Aorta (tissue), 5 donors: ENCODE measurements around the gene RPTOR. TPM values are rescaled to one million over a fixed set of nuclear protein-coding genes. Genes with fewer than 3 reads are reported as not detected.

Experiments used
- ATAC-seq: fragments of 200-7000 bp; cut with Tn5 transposase; one replicate; pipeline ENCODE4 v1.9.1; 2022; ENCODE audit warnings: moderate library complexity; ENCODE audit not compliant: low FRiP score
- DNase-seq, 2 donors: peaks; one replicate each; pipeline ENCODE4 v3.0.0-alpha.2; 2020
- H3K27ac ChIP-seq, 2 donors: one replicate each; pipeline ENCODE4 v1.5.1; 2013; ENCODE audit warnings: low read length in 2 of 2, mild to moderate bottlenecking in 2 of 2, moderate library complexity in 2 of 2, control low read depth in 1 of 2, inconsistent platforms in 1 of 2, low read depth in 1 of 2
- H3K27me3 ChIP-seq, 2 donors: one replicate each; pipeline ENCODE4 v1.6.1; 2013; ENCODE audit warnings: control low read depth in 1 of 2, low read length in 1 of 2, mild to moderate bottlenecking in 1 of 2, moderate library complexity in 1 of 2; ENCODE audit not compliant: insufficient read depth in 2 of 2, control insufficient read depth in 1 of 2
- H3K36me3 ChIP-seq, 2 donors: one replicate each; pipeline ENCODE4 v1.6.1; 2013; ENCODE audit warnings: control low read depth in 1 of 2, low read length in 1 of 2, mild to moderate bottlenecking in 1 of 2; ENCODE audit not compliant: insufficient read depth in 2 of 2, control insufficient read depth in 1 of 2
- H3K4me1 ChIP-seq, 2 donors: one replicate each; pipeline ENCODE4 v1.6.1; 2013; ENCODE audit warnings: low read length in 2 of 2, control low read depth in 1 of 2, mild to moderate bottlenecking in 1 of 2, moderate library complexity in 1 of 2; ENCODE audit not compliant: insufficient read depth in 2 of 2, control insufficient read depth in 1 of 2
- H3K4me3 ChIP-seq, 2 donors: one replicate each; pipeline ENCODE4 v1.5.1; 2013; ENCODE audit warnings: low read length in 2 of 2, control low read depth in 1 of 2, mild to moderate bottlenecking in 1 of 2
- H3K9me3 ChIP-seq: one replicate; pipeline ENCODE4 v1.6.1; 2013; ENCODE audit warnings: mild to moderate bottlenecking, low read length; ENCODE audit not compliant: control insufficient read depth
- WGBS, 2 donors: extraction: QIAGEN DNeasy Blood & Tissue Kit; methylation state at CpG; one replicate each; pipeline ENCODE4 v1.1.7; 2013; 5-methylcytosine and 5-hydroxymethylcytosine counted together
- intact Hi-C, 2 donors: fragments of 100-400 bp; cut with DNase I; formaldehyde crosslinking; loops; one replicate each; pipeline versions ENCODE4 v1.14.2 to v1.15.0; 2022
- long read RNA-seq, 2 donors: library from polyadenylated mRNA; unstranded; transcript quantifications; one replicate each; pipeline ENCODE4 v2.0.0, GENCODE V29; 2020 to 2021
- polyA plus RNA-seq, 2 donors: library from polyadenylated mRNA; stranded (reverse); fragments of 200-250 nt; gene quantifications; one replicate each; pipeline ENCODE4 v1.2.3, GENCODE V29; 2013
- total RNA-seq, 2 donors: library from RNA; stranded (reverse); fragmentation: NEBNext Ultra II Directional; extraction: Animal tissue kit (Norgen Biotek cat#: 25700); gene quantifications; one replicate each; pipeline ENCODE4 v1.2.1, GENCODE V29; 2021
- donor health status: healthy with polysubstance abuse.
- donor health status: Bipolar disorder and iron deficiency.
- donor health status: DM: no; HTN: no; CAD: no.
- donor health status: DM: no; HTN: no; CAD: no.
- donor health status: DM: yes; HTN: yes; CAD: no.

RPTOR gene
- total RNA-seq (10 to 100 TPM; 27.0 to 31.4 TPM), polyA plus RNA-seq (10 to 100 TPM in 1 of 2 donors, 1 to 10 TPM in 1; 2.1 to 10.3 TPM)
- long read RNA-seq, donor 1, partial matches to known transcripts = 4 of 25 reads
- long read RNA-seq, donor 1, other reads (novel, unspliced or antisense) = 20 of 25 reads
- long read RNA-seq, donor 2, partial matches to known transcripts = 8 of 21 reads
- long read RNA-seq, donor 2, other reads (novel, unspliced or antisense) = 12 of 21 reads

GRCh38 chr17:80544655-80545498 is at the start of gene RPTOR:
Gene RPTOR, plus strand, starts transcription at chr17:80544838. Its CDS starts 792 bp downstream, at chr17:80545630.
- peak; percentile 93 to 96 for DNase-seq
- Histone ChIP-seq H3K4me1 (no peaks in the 10 kb centered on the region), H3K9me3 (no peaks in the 10 kb centered on the region), H3K4me3 (peak within 1 kb of the TSS; percentile 51 to 75), H3K36me3 (no peaks in the 10 kb centered on the region), H3K27ac (peak within 1 kb of the TSS in 1 of 2 donors; percentile 41), H3K27me3 (no peaks in the 10 kb centered on the region)
- 0% methylated on average over 49 of the region's 49 CpGs for WGBS, 2 donors
- intact Hi-C loops = no loop called here
- peak; percentile 95 for ATAC-seq

- no peak for ATAC-seq
- intact Hi-C loops = no loop called here
Observed at GRCh38 chr17:80497726-80498241, 46.9 kb upstream of the RPTOR start.

GRCh38 chr17:80498242-80498919 is 46.3 kb upstream of the RPTOR start:
- H3K4me3 ChIP-seq = no peak overlapping the region
- intact Hi-C loops = no loop called here
- ATAC-seq (peak; percentile 77), DNase-seq (peak in 1 of 2 donors; percentile 72)
- H3K4me1 ChIP-seq = no peaks in the 10 kb centered on the region
- H3K27me3 ChIP-seq = no peaks in the 10 kb centered on the region
- H3K36me3 ChIP-seq = no peaks in the 10 kb centered on the region
- no peaks in the 10 kb centered on the region for H3K9me3 ChIP-seq
- H3K27ac ChIP-seq = no peak overlapping the region
- 24 to 27% methylated on average over 30 of the region's 30 CpGs for WGBS, 2 donors

More at GRCh38 chr17:80497726-80498241, 46.9 kb upstream of the RPTOR start:
- Histone ChIP-seq H3K27ac (no peak overlapping the region), H3K36me3 (no peaks in the 10 kb centered on the region), H3K9me3 (no peaks in the 10 kb centered on the region), H3K27me3 (no peaks in the 10 kb centered on the region), H3K4me3 (no peak overlapping the region), H3K4me1 (no peaks in the 10 kb centered on the region)
- 38 to 41% methylated on average over 10 of the region's 10 CpGs for WGBS, 2 donors
- DNase-seq = no peak

- Histone ChIP-seq H3K27me3 (no peaks in the 10 kb centered on the region), H3K27ac (no peak overlapping the region), H3K9me3 (no peaks in the 10 kb centered on the region), H3K4me1 (no peaks in the 10 kb centered on the region), H3K4me3 (no peak overlapping the region), H3K36me3 (no peaks in the 10 kb centered on the region)
- no peak for DNase-seq
- intact Hi-C loops = no loop called here
- 87 to 90% methylated on average over 11 of the region's 11 CpGs for WGBS, 2 donors
- peak; percentile 24 for ATAC-seq
Observed at GRCh38 chr17:80498920-80499410, 45.7 kb upstream of the RPTOR start.

GRCh38 chr17:80499560-80499959 is 45.1 kb upstream of the RPTOR start:
- no peak overlapping the region for H3K4me3 ChIP-seq
- WGBS, 2 donors = 90 to 94% methylated on average over 8 to 9 of the region's 9 CpGs
- H3K9me3 ChIP-seq = no peaks in the 10 kb centered on the region
- H3K27me3 ChIP-seq = no peaks in the 10 kb centered on the region
- H3K27ac ChIP-seq = no peak overlapping the region
- intact Hi-C loops = no loop called here
- H3K36me3 ChIP-seq = no peaks in the 10 kb centered on the region
- DNase-seq = no peak
- no peaks in the 10 kb centered on the region for H3K4me1 ChIP-seq
- no peak for ATAC-seq

GRCh38 chr17:80499961-80500665 is 44.5 kb upstream of the RPTOR start:
- no peak overlapping the region for H3K27ac ChIP-seq
- H3K36me3 ChIP-seq = no peaks in the 10 kb centered on the region
- no peak overlapping the region for H3K4me3 ChIP-seq
- H3K9me3 ChIP-seq = no peaks in the 10 kb centered on the region
- no peak for DNase-seq
- no peaks in the 10 kb centered on the region for H3K27me3 ChIP-seq
- no peak for ATAC-seq
- H3K4me1 ChIP-seq = no peaks in the 10 kb centered on the region
- WGBS, 2 donors = 61 to 63% methylated on average over 21 to 22 of the region's 22 CpGs
- intact Hi-C loops = no loop called here

GRCh38 chr17:80501741-80502577 is 42.7 kb upstream of the RPTOR start:
- no peak for DNase-seq
- Histone ChIP-seq H3K9me3 (no peaks in the 10 kb centered on the region), H3K4me1 (no peaks in the 10 kb centered on the region), H3K4me3 (no peak overlapping the region), H3K27me3 (no peaks in the 10 kb centered on the region), H3K36me3 (no peaks in the 10 kb centered on the region), H3K27ac (no peak overlapping the region)
- intact Hi-C loops = no loop called here
- no peak for ATAC-seq
- 70 to 73% methylated on average over 24 of the region's 24 CpGs for WGBS, 2 donors
